ENCODE results near the gene LBR. TPM values are rescaled to one million over a fixed set of nuclear protein-coding genes. Genes with fewer than 3 reads are reported as not detected.
"Not testable (repeated sequence)": the region's sequence is repeated elsewhere in the genome, so short reads cannot be mapped to it uniquely, and the experiment has no call there.

The LBR gene
- total RNA-seq, 4 donors from 2014 or later, result 18.5 to 57.2 (median 29.8) TPM

- no peak overlapping the region for H3K27ac ChIP-seq
- TF ChIP-seq CTCF (IDR thresholded peaks at IDR 0.05), result peak; percentile 100
- no peak for TF ChIP-seq EP300 (IDR thresholded peaks at IDR 0.05)
- TF ChIP-seq POLR2AphosphoS5 (IDR thresholded peaks at IDR 0.05), result peak in 2 of 3 donors; percentile 66 to 84
- H3K4me3 ChIP-seq, result peak overlapping the region; percentile 5
- 31% methylated on average over 35 of the region's 50 CpGs for WGBS
- peaks cover 11% of the 10 kb centered on the region for H3K4me1 ChIP-seq
- peak in 1 of 2 donors; percentile 83 for DNase-seq (ENCODE audit: low spot score in 2 of 2)
- H3K9me3 ChIP-seq, result no peaks in the 10 kb centered on the region
- H3K36me3 ChIP-seq, result no peaks in the 10 kb centered on the region
- H3K27me3 ChIP-seq, result no peaks in the 10 kb centered on the region
Measured at GRCh38 chr1:225474986-225475820, 47.4 kb upstream of the LBR start.

GRCh38 chr1:225474439-225474985, 46.7 kb upstream of the LBR start:
- Histone ChIP-seq H3K27ac (no peak overlapping the region), H3K4me1 (peaks cover 11% of the 10 kb centered on the region), H3K27me3 (no peaks in the 10 kb centered on the region), H3K4me3 (no peak overlapping the region), H3K36me3 (no peaks in the 10 kb centered on the region), H3K9me3 (no peaks in the 10 kb centered on the region)
- no peak for TF ChIP-seq POLR2AphosphoS5 (IDR thresholded peaks at IDR 0.05)
- TF ChIP-seq CTCF (IDR thresholded peaks at IDR 0.05), result no peak
- TF ChIP-seq POLR2A (IDR thresholded peaks at IDR 0.05), result no peak
- TF ChIP-seq EP300 (IDR thresholded peaks at IDR 0.05), result no peak
- DNase-seq (ENCODE audit: low spot score in 2 of 2), result peak in 1 of 2 donors; percentile 54
- 54% methylated on average over 12 of the region's 13 CpGs for WGBS

- 92% methylated on average over 26 of the region's 26 CpGs for WGBS
- DNase-seq (ENCODE audit: low spot score in 2 of 2), result peak; percentile 41 to 70
- not testable (repeated sequence) for H3K4me3 ChIP-seq, H3K27me3 ChIP-seq, H3K9me3 ChIP-seq, H3K27ac ChIP-seq, H3K36me3 ChIP-seq, H3K4me1 ChIP-seq
Measured at GRCh38 chr1:225473676-225474438, 46.0 kb upstream of the LBR start.

- H3K9me3 ChIP-seq, H3K36me3 ChIP-seq, H3K27ac ChIP-seq, H3K4me3 ChIP-seq, H3K4me1 ChIP-seq, H3K27me3 ChIP-seq: not testable (repeated sequence)
- WGBS, result 60% methylated on average over 7 of the region's 8 CpGs
- peak; percentile 34 to 37 for DNase-seq (ENCODE audit: low spot score in 2 of 2)
Measured at GRCh38 chr1:225473266-225473665, 45.4 kb upstream of the LBR start.

- peak; percentile 56 to 74 for DNase-seq (ENCODE audit: low spot score in 2 of 2)
- TF ChIP-seq POLR2AphosphoS5 (IDR thresholded peaks at IDR 0.05) (no peak), EP300 (IDR thresholded peaks at IDR 0.05) (no peak)
- 85% methylated on average over 24 of the region's 29 CpGs for WGBS
- Histone ChIP-seq H3K36me3 (no peaks in the 10 kb centered on the region), H3K27me3 (no peaks in the 10 kb centered on the region), H3K27ac (no peak overlapping the region), H3K9me3 (no peaks in the 10 kb centered on the region), H3K4me1 (peaks cover 17% of the 10 kb centered on the region), H3K4me3 (no peak overlapping the region)
Measured at GRCh38 chr1:225471453-225472301, 43.8 kb upstream of the LBR start.

- H3K36me3 ChIP-seq, result no peaks in the 10 kb centered on the region
- H3K27me3 ChIP-seq, result no peaks in the 10 kb centered on the region
- no peak overlapping the region for H3K4me3 ChIP-seq
- no peak for DNase-seq (ENCODE audit: low spot score in 2 of 2)
- WGBS, result 85% methylated on average over 6 of the region's 8 CpGs
- TF ChIP-seq POLR2A (IDR thresholded peaks at IDR 0.05), result no peak
- no peak for TF ChIP-seq EP300 (IDR thresholded peaks at IDR 0.05)
- no peak for TF ChIP-seq POLR2AphosphoS5 (IDR thresholded peaks at IDR 0.05)
- TF ChIP-seq CTCF (IDR thresholded peaks at IDR 0.05), result no peak
- H3K9me3 ChIP-seq, result no peaks in the 10 kb centered on the region
- H3K27ac ChIP-seq, result no peak overlapping the region
- H3K4me1 ChIP-seq, result peaks cover 17% of the 10 kb centered on the region
Measured at GRCh38 chr1:225471109-225471452, 43.2 kb upstream of the LBR start.

Measured in suprapubic skin (tissue), 4 donors.